Measurements from ENCODE around the gene SLC9A9. TPM values are rescaled to one million over a fixed set of nuclear protein-coding genes. Genes with fewer than 3 reads are reported as not detected.

Gene SLC9A9
- total and polyA plus RNA-seq, 9 of the 15 experiments (the other 6 are each of a cell fraction or from before 2014, with no cell fraction given): 0.03 to 0.13 TPM; not detected in 7

- H3K79me2 ChIP-seq (ENCODE audit: control insufficient read depth, insufficient read depth, low read length): no peaks in the 10 kb centered on the region
- intact Hi-C loops (cut with micrococcal nuclease): no loop called here
- no peaks in the 10 kb centered on the region for H3K36me3 ChIP-seq (ENCODE audit: control insufficient read depth, insufficient read depth, low read length)
- TF ChIP-seq ESRRB (CRISPR knock-in tag; IDR thresholded peaks at IDR 0.05; ENCODE audit: borderline replicate concordance): no peak
- TF ChIP-seq CEBPZ (IDR thresholded peaks at IDR 0.05; ENCODE audit: borderline replicate concordance, low read depth, low read length): no peak
- no peak for TF ChIP-seq ZNF699 (CRISPR knock-in tag; IDR thresholded peaks at IDR 0.05; ENCODE audit: insufficient replicate concordance)
- TF ChIP-seq, protein P1, sequence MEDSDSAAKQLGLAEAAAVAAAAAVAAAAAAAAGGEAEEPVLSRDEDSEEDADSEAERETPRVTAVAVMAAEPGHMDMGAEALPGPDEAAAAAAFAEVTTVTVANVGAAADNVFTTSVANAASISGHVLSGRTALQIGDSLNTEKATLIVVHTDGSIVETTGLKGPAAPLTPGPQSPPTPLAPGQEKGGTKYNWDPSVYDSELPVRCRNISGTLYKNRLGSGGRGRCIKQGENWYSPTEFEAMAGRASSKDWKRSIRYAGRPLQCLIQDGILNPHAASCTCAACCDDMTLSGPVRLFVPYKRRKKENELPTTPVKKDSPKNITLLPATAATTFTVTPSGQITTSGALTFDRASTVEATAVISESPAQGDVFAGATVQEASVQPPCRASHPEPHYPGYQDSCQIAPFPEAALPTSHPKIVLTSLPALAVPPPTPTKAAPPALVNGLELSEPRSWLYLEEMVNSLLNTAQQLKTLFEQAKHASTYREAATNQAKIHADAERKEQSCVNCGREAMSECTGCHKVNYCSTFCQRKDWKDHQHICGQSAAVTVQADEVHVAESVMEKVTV (CRISPR knock-in tag; IDR thresholded peaks at IDR 0.05): no peak
- no peak for TF ChIP-seq PBX2 (CRISPR knock-in tag; IDR thresholded peaks at IDR 0.05; ENCODE audit: low read depth)
- TF ChIP-seq PBX2 (tag; conservative IDR thresholded peaks at IDR 0.05; ENCODE audit: low read depth): no peak
- TF ChIP-seq SREBF1 (IDR thresholded peaks at IDR 0.05; ENCODE audit: borderline replicate concordance, low read depth, low read length): no peak
- H4K20me1 ChIP-seq (replicated peaks; ENCODE audit: control insufficient read depth, insufficient read depth, low read length): no peaks in the 10 kb centered on the region
- H3K4me2 ChIP-seq (ENCODE audit: insufficient read depth, low read length): no peak overlapping the region
- H3K27ac ChIP-seq (ENCODE audit: extremely low read depth, low read depth, low read length): no peak overlapping the region
- FAIRE-seq (no peak), DNase-seq (ENCODE audit: extremely low read depth in 1 of 4, low spot score in 3 of 4) (no peak), ATAC-seq (no peak)
- in situ Hi-C loops (cut with MboI): no loop called here
- H3K27me3 ChIP-seq (ENCODE audit: control insufficient read depth in 2 of 2, insufficient read depth in 2 of 2, low read length in 2 of 2): no peaks in the 10 kb centered on the region; a peak in 1 of 5 replicates
- no TSS peak for BruUV-seq (replicated peaks)
- H3K4me3 ChIP-seq: no peak overlapping the region
- no peaks in the 10 kb centered on the region for H3K9me3 ChIP-seq (replicated peaks; ENCODE audit: control insufficient read depth, insufficient read depth, low read depth, low read length)
- WGBS (ENCODE audit: insufficient coverage, low coverage, missing lambda C conversion rate): 0% methylated on average over 2 of the region's 2 CpGs
- ChIA-PET CTCF (ENCODE audit: low intra/inter-chr PET ratio) (no interaction called here), POLR2A (interaction anchor here (0.6 kb wide), 1 partner anchor 8 kb away, joined by 3 read pairs; no protein-coding TSS in a partner anchor)
- no peak overlapping the region for H2AFZ ChIP-seq (ENCODE audit: low read depth, low read length)
- H3K4me1 ChIP-seq (replicated peaks in 1 of 2; ENCODE audit: control insufficient read depth in 2 of 2, insufficient read depth in 2 of 2, low read length in 2 of 2): no peaks in the 10 kb centered on the region
- no peak overlapping the region for H3K9ac ChIP-seq (ENCODE audit: insufficient read depth in 1 of 2, low read depth in 2 of 2, low read length in 2 of 2)
- no peaks in the 10 kb centered on the region for H3K9me1 ChIP-seq (ENCODE audit: control insufficient read depth, insufficient read depth, low read length)
These were observed 37.9 kb downstream of the SLC9A9 start for GRCh38 chr3:143810166-143810952.
